Embryonic facial prominence (tissue), 1 donor: Measurements from ENCODE around the gene PMM2.
"Not testable (repeated sequence)": the region's sequence is repeated elsewhere in the genome, so short reads cannot be mapped to it uniquely, and the experiment has no call there.

Experiments
- DNase-seq: peaks from one replicate; pipeline ENCODE4 v3.0.0-alpha.2; 2016; ENCODE audit errors: extremely low spot score

Gene PMM2

DNA sequence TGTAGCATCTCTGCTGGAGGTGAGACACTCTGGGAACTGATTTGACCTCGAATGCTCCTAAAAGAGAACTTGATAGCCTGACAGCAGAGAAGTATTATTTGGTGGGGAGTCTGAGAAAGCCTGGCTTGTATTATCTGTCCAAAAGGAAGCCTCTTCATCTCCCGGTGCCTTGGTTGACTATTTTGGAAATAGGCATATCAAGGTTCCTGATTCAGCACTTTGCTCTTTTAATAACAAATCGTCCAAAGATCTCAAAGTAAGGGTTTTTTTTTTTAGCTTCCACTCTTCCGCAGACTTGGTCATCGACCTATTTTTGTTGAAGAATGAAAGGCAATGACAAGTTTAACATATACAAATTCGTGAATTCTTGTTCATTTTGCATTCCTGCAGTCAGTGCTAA, 15.0 kb upstream of the PMM2 start:
- no peak for DNase-seq

GRCh38 chr16:8785408-8785807, 12.2 kb upstream of the PMM2 start:
- DNase-seq = no peak

DNA sequence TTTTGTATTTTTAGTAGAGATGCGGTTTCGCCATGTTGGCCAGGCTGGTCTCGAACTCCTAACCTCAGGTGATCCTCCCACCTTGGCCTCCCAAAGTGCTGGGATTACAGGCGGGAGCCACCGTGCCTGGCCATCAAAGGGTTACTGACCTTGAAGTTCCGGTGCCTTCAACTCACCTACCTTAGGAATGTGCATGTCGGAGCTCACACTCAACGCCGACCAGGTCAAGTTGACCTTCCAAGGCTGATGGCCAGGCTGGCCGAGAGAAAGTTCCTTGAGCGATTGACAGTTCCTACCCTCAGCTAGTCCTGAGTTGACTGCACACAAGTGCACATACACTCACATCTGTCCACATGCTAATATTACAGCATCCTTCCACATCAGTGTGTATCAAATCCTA, 11.3 kb upstream of the PMM2 start:
- DNase-seq = not testable (repeated sequence)

DNA sequence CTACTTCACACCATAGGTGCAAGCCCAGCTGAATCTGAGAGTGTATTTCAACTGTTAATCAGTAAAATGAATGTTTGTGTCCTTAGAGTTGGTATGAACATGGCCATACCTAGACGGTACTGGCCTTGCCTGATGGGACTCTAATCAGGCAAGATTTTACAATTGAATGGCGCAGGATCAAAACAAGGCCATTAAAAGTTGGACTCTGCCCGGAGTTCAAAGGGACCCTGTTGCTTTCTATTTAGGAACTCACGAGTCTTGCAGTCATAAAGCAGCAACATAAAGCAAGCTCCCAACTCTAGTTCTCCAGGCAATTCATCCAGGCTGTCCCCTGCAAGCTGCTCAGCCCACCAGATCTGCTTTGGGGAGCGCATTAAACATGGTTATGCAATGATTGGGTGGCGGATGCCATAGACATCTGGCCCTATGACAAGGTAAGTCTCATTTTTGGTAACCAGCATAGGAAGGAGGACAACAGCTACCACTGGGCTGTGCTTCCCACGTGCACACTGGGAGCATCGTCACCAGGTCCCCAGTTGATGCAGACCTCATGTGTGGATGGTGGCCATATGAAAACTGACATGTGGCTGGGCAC, 9.0 kb upstream of the PMM2 start:
- no peak for DNase-seq

DNA sequence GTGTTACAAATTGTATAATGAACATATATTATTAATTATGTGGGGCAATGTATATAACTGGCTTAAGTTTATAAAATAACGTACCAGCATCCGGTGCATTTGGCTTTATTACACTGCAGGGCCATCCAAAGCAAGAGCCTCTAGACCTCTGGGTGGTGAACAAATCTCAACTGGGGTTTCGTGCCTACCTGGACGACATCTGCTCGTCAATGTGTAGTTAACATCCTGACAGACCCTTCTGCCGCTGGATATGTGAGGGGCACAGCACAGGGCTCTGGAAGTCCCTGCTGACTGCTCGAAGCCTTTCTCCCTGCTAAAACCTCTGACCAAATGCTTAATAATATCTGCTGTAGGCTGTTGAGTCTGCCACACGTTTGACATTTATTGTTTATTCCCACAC, 2.5 kb upstream of the PMM2 start:
- no peak for DNase-seq

GRCh38 chr16:8795818-8796217, 1.8 kb upstream of the PMM2 start:
- no peak for DNase-seq

GRCh38 chr16:8796469-8797363, 923 bp upstream of the PMM2 start:
- DNase-seq = no peak

DNA sequence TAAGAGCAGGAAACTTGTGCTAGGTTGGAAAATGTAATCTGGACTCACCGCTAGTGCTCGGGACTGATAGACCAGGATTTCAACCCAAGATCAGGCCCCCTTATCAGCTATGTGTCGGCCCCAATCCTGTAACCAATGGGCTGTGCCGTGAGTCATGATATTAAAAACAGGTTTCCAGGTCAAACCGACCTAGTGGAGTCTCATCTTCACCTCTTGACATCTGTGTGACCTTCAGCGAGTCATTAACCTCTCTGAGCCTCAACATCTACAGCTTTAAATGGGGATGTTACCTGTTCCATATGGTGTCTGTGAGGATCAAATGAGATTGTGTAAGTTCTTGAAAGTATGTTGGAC, 512 bp downstream of the PMM2 start:
- no peak for DNase-seq

DNA sequence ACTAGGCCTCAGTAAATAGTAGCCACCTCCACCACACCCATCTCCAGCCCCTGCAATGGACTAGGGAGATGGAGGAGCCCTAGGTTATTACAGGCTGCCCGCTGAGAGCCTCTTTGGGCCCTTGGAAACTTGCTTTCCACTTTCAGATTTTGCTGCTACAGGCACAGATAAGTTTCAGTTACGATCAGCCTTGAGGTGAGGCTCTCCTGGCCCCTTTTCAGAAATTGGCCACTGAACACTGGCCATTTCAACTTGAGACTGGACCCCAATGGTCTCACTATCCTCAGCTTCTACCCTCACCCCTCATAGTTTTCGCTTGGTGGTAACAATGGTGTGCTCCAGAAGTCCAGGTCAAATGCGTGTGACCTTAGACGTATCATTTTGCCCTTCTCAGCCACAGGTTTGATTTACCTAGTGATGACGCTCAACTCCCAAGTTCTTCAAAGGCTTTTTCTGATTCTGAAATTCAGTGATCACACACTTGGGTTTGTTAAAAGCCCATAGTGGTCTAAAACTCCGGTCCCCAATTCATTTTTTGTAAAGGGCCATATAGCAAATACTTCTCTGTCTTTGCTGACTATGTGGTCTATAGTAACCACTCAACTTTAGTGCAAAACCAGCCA, 1.0 kb downstream of the PMM2 start:
- no peak for DNase-seq

DNA sequence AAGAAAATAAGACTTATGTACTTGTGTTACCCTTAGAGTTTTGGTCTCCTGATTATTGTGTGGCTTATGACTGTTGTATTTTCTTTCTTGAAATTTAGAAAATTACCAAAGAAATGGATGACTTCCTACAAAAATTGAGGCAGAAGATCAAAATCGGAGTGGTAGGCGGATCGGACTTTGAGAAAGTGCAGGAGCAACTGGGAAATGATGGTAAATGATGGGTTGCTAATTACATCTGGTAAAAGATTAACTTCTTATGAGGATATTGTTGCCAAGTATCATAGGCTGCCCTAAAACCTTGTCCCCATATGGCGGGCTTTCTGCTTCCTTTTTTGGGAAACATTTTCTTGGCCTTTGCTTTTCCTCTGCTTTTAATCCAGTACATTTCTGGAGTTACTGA, 4.1 kb downstream of the PMM2 start:
- no peak for DNase-seq

DNA sequence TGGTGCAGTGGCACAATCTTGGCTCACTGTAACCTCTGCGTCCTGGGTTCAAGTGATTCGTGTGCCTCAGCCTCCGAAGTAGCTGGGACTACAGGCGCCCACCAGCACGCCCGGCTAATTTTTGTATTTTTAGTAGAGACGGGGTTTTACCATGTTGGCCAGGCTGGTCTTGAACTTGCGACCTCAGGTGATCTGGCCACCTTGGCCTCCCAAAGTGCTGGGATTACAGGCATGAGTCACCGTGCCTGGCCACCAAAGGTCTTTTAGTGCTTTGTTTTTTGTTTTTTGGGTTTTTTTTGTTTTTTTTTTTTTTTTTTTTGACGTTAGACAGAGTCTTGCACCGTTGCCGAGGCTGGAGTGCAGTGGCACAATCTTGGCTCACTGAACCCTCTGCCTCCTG, 6.1 kb downstream of the PMM2 start:
- not testable (repeated sequence) for DNase-seq

DNA sequence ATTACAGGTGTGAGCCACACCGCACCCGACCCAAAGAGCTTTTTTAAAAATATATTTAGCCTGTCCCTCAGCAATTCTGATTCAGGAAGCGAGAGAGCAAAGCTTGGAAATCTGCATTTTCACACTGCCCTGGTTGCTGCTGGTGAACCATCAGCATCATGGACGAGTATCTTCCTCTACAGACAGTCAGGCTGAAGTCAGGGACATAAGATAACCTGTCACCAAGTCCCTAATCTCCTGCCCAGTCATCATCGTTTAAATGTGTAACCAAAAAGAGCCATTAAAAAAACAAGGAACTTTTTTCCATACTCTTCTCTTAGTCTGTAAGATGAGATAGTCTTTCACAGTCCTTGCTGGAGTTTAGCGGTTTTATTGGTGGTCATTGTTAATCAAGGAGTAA, 6.7 kb downstream of the PMM2 start:
- no peak for DNase-seq

- no peak for DNase-seq
Observed at GRCh38 chr16:8806272-8806983, 8.8 kb downstream of the PMM2 start.

DNA sequence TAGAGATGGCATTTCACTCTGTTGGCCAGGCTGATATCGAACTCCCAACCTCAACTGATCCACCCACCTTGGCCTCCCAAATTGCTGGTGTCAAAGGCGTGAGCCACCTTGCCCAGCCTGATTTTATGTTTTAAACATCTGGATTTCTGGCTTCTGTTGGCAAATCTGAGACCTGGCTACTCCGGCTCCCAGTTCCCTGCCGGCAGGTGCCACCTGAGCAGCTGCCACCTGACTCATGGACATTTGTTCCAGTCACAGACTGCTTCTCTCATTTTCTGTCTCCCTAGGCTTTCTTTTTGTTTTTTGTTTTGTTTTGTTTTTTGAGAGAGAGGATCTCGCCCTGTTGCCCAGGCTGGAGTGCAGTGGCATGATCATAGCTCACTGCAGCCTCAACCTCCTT, 9.6 kb downstream of the PMM2 start:
- no peak for DNase-seq

- no peak for DNase-seq
Observed at GRCh38 chr16:8808009-8808408, 10.4 kb downstream of the PMM2 start.

DNA sequence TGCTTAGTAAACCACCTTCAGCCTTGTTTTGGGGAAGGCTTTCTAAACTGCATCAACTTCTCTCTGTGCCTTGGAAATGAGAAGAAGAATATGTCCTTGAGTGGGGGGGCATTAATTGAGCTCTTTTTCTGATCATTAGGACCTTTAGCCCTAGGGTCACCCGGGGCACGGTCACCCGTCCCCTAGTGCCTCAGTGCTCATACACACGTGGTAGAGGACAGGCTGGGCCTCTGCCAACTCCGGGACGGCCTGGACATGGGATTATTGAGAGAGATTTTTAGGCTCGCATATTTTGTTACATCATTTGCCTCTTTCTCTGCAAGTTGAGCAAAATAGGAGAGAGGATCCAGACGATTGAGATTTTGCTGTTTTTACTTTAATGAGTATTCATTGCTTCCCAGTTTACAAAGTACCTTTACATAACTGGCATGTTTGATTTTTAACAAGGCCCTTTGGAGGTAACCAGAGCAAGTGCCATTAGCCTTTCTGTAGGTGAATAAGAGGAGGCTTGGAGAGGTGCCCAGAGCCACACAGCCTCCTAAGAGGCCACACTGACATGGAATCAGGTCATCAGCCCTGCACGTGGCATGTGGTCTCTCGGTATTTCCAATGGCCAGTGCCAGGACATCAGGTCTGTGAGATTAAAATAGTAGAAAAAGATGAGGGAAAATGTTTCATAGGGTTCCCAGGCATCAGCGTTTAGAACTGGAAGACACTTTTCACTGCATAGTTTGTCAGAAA, 11.1 kb downstream of the PMM2 start:
- DNase-seq = no peak

DNA sequence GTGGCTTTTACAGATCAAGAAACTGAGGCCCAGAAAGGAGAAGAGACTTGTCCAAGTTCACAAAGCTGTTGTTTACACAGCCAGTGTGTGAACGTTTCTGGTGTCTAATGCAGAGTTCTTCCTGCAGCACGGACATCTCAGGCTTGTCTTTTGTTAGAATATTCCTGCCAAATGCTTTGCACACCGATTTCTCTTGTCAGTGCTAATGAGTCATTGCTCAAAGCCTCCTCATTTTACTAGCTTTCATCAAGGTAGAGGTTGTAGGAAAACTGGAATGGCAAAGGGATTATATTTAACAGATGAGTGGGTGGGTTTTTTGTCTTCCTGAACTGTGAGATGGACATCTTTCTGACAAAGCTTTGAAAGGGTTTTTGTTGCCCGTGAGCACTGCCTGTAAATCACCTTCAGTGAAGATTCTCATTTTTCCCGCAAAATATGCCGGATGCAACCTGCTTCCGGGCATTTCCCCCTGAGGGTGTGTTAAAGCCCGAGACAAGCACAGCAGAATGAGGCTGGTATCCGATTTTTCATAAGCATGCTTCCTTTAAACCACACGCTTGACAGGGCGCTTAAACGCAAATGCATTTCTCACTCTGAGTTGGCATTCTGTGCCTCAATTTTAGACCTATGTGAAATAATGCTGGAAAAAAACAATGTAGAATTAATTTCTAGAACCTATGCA, 14.7 kb downstream of the PMM2 start:
- no peak for DNase-seq

DNA sequence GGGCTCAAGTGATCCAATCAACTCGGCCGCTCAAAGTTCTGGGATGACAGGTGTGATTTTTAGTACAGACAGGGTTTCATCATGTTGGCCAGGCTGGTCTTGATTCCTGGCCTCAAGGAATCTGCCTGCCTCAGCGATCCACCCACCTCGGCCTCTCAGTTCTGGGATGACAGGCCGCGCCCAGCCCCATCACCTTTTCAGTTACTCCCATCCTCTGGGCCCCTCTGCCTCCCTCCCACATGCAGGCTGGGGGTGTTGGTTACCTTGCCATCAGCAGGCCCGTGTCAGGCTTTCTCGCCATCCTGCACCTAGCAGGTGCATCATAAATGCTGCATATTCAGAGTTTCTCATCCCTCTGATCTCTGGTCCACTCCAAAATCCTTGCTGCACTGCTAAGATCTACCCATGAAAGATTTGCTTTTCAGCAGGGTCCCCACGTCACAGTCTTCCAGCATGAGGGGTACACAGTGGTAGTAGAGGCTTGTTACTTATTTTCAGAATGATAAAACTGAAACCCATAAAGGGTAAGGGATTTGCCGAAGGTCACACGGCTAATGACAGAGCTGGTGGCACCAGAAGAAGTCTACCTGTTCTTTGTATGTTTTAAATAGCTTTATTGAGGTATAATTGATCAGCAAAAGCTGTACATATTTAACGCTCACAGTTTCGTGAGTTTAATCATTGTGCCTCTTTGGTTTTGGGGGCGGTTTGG, 16.6 kb downstream of the PMM2 start:
- DNase-seq = no peak

DNA sequence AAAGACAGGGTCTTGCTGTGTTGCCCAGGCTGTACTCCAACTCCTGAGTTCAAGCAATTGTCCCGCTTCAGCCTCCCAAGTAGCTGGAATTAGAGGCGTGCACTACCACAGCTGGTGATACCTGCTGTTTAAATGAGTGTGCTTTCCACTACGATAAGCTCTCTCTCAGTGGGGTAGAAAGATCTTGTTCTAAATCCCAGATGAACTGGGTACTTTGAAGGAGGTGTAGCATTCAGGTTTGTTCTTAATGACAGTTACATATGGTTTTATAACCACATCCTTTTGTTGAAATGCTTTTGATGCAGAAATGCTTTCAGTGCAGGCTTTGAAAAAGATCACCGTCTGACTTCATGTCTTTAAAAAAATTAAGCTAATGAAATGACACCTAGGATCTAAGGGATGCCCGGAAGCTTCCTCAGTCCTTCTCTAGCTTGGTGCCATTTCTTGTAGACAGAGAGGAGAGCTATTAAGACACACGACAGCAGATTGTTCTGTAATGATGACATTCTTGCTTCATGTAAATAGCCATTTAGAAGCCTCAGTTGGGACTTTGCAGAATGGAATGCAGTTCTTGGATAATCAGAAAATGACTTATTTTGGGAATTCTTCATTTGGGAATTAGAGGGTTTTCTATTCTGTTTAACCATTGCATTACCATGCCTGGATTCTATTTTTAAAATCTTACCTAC, 19.5 kb downstream of the PMM2 start:
- no peak for DNase-seq
